IMR-90 (cell line): ENCODE measurements around the gene ADGRD1. TPM values are rescaled to one million over a fixed set of nuclear protein-coding genes. Genes with fewer than 3 reads are reported as not detected.

Experiments
- ATAC-seq: fragments of 200-7000 bp; cut with Tn5 transposase; 2 replicates; pipeline ENCODE4 v1.9.1; 2020; ENCODE audit warnings: low read depth, mild to moderate bottlenecking, moderate library complexity
- BruUV-seq: library from RNA; stranded (reverse); fragments of 400-500 nt; replicated peaks from 2 replicates; lab custom pipeline; 2021; lab: Mats Ljungman, UMichigan
- CTCF ChIA-PET: fragments of 300-600 bp; formaldehyde crosslinking; extraction: SDS; loops from one replicate; lab custom pipeline; 2021; ENCODE audit warnings: antibody characterized with exemption; lab: Yijun Ruan, JAX
- POLR2A ChIA-PET: fragments of 300-600 bp; sonication (Branson Sonifier 250); formaldehyde crosslinking; loops from one replicate; lab custom pipeline; 2022; ENCODE audit warnings: antibody characterized with exemption; ENCODE audit not compliant: unreplicated experiment; lab: Charles Lee
- DNase-seq: peaks from one replicate; pipeline ENCODE4 v3.0.0; 2013
- H2AFZ ChIP-seq: replicated peaks from 2 replicates; pipeline ENCODE3; 2013; ENCODE audit warnings: low read length, mild to moderate bottlenecking; ENCODE audit not compliant: poor library complexity
- H2AK5ac ChIP-seq: 2 replicates; pipeline ENCODE4 v1.6.1; 2013; ENCODE audit warnings: low read depth, low read length, inconsistent platforms
- H2AK9ac ChIP-seq: replicated peaks from 2 replicates; pipeline ENCODE3; 2013; ENCODE audit warnings: mild to moderate bottlenecking, low read depth, low read length, moderate library complexity; ENCODE audit not compliant: poor library complexity
- H2BK120ac ChIP-seq: 2 replicates; pipeline ENCODE4 v1.6.1; 2013; ENCODE audit warnings: low read depth, low read length, inconsistent platforms
- H2BK15ac ChIP-seq: 3 replicates; pipeline ENCODE4 v1.6.1; 2013; ENCODE audit warnings: low read depth, low read length, inconsistent platforms
- H2BK20ac ChIP-seq: 2 replicates; pipeline ENCODE4 v1.6.1; 2013; ENCODE audit warnings: low read depth, mild to moderate bottlenecking, inconsistent platforms, low read length, moderate library complexity
- H2BK5ac ChIP-seq: 2 replicates; pipeline ENCODE4 v1.6.1; 2013; ENCODE audit warnings: mild to moderate bottlenecking, low read depth, low read length, inconsistent platforms; ENCODE audit not compliant: poor library complexity, severe bottlenecking
- H3K14ac ChIP-seq: replicated peaks from 2 replicates; pipeline ENCODE4 v1.6.1; 2013; ENCODE audit warnings: low read depth, low read length, inconsistent platforms
- H3K18ac ChIP-seq: 2 replicates; pipeline ENCODE4 v1.6.1; 2013; ENCODE audit warnings: low read depth, low read length, control low read depth
- H3K23ac ChIP-seq: 2 replicates; pipeline ENCODE4 v1.6.1; 2013; ENCODE audit warnings: low read depth, low read length, inconsistent platforms
- H3K27ac ChIP-seq: 2 replicates; pipeline ENCODE4 v1.5.1; 2013; ENCODE audit warnings: mild to moderate bottlenecking, control low read depth, low read length; ENCODE audit not compliant: insufficient read depth
- H3K27me3 ChIP-seq: 2 replicates; pipeline ENCODE4 v1.6.1; 2013; ENCODE audit warnings: low read length; ENCODE audit not compliant: control insufficient read depth, insufficient read depth
- H3K36me3 ChIP-seq: 2 replicates; pipeline ENCODE4 v1.6.1; 2013; ENCODE audit warnings: low read length, mixed read lengths; ENCODE audit not compliant: control insufficient read depth, insufficient read depth
- H3K4ac ChIP-seq: 2 replicates; pipeline ENCODE4 v1.6.1; 2013; ENCODE audit warnings: low read depth, low read length, inconsistent platforms
- H3K4me1 ChIP-seq: 2 replicates; pipeline ENCODE4 v1.6.1; 2013; ENCODE audit warnings: low read length, mixed read lengths; ENCODE audit not compliant: control insufficient read depth, insufficient read depth
- H3K4me2 ChIP-seq: 2 replicates; pipeline ENCODE4 v1.6.1; 2013; ENCODE audit warnings: low read depth, mild to moderate bottlenecking, control low read depth, low read length, moderate library complexity
- H3K4me3 ChIP-seq: 2 replicates; pipeline ENCODE4 v1.5.1; 2013; ENCODE audit warnings: low read depth, mild to moderate bottlenecking, control low read depth, low read length, moderate library complexity; ENCODE audit not compliant: insufficient read depth
- H3K56ac ChIP-seq: 2 replicates; pipeline ENCODE4 v1.6.1; 2013; ENCODE audit warnings: low read length, inconsistent platforms; ENCODE audit not compliant: insufficient read depth; ENCODE audit errors: extremely low read depth
- H3K79me1 ChIP-seq, 2 experiments: 2 replicates each; pipeline ENCODE4 v1.6.1; 2013; ENCODE audit warnings: low read length in 2 of 2, inconsistent platforms in 1 of 2, low read depth in 1 of 2
- H3K9ac ChIP-seq: 2 replicates; pipeline ENCODE4 v1.6.1; 2013; ENCODE audit warnings: low read depth, low read length, control low read depth
- H3K9me1 ChIP-seq: 2 replicates; pipeline ENCODE4 v1.6.1; 2013; ENCODE audit warnings: low read length, inconsistent platforms; ENCODE audit not compliant: insufficient read depth
- H3K9me3 ChIP-seq: 2 replicates; pipeline ENCODE4 v1.6.1; 2013; ENCODE audit warnings: low read length; ENCODE audit not compliant: control insufficient read depth, insufficient read depth
- H4K20me1 ChIP-seq: 2 replicates; pipeline ENCODE4 v1.6.1; 2013; ENCODE audit warnings: low read length, inconsistent platforms; ENCODE audit not compliant: insufficient read depth
- H4K5ac ChIP-seq: 2 replicates; pipeline ENCODE4 v1.6.1; 2013; ENCODE audit warnings: mild to moderate bottlenecking, low read depth, low read length, control low read depth
- H4K8ac ChIP-seq, 2 experiments: 2 replicates each; pipeline ENCODE4 v1.6.1; 2013; ENCODE audit warnings: low read depth in 2 of 2, low read length in 2 of 2, control low read depth in 1 of 2, inconsistent platforms in 1 of 2
- H4K91ac ChIP-seq: 2 replicates; pipeline ENCODE4 v1.6.1; 2013; ENCODE audit warnings: low read depth, low read length, inconsistent platforms; ENCODE audit not compliant: insufficient read depth
- BHLHE40 ChIP-seq: fragments of 150-350 bp; IDR thresholded peaks from 2 replicates; pipeline ENCODE4 v1.6.1; 2016; ENCODE audit warnings: mild to moderate bottlenecking, low read depth, low read length
- CEBPB ChIP-seq: IDR thresholded peaks from 2 replicates; pipeline ENCODE4 v1.6.1; 2012; ENCODE audit warnings: low read depth, low read length, improper control_type of control experiment
- CHD1 ChIP-seq: IDR thresholded peaks from 2 replicates; pipeline ENCODE4 v1.6.1; 2012; ENCODE audit warnings: low read depth, low read length, improper control_type of control experiment
- CTCF ChIP-seq: conservative IDR thresholded peaks from 2 replicates; pipeline ENCODE4 v1.5.1; 2012; ENCODE audit warnings: mild to moderate bottlenecking, low read depth, low read length, improper control_type of control experiment
- ELK1 ChIP-seq: fragments of 150-350 bp; IDR thresholded peaks from 2 replicates; pipeline ENCODE4 v1.6.1; 2016; ENCODE audit warnings: low read depth, mild to moderate bottlenecking, low read length, moderate library complexity, borderline replicate concordance
- FOS ChIP-seq: fragments of 150-350 bp; IDR thresholded peaks from 2 replicates; pipeline ENCODE4 v1.6.1; 2016; ENCODE audit warnings: low read depth, low read length
- MAFK ChIP-seq: IDR thresholded peaks from 2 replicates; pipeline ENCODE4 v1.6.1; 2012; ENCODE audit warnings: low read depth, low read length, improper control_type of control experiment
- MAZ ChIP-seq: IDR thresholded peaks from 2 replicates; pipeline ENCODE4 v1.6.1; 2012; ENCODE audit warnings: low read depth, mild to moderate bottlenecking, low read length, improper control_type of control experiment, moderate library complexity, borderline replicate concordance
- MXI1 ChIP-seq: IDR thresholded peaks from 2 replicates; pipeline ENCODE4 v1.6.1; 2012; ENCODE audit warnings: low read depth, mild to moderate bottlenecking, low read length, moderate library complexity, borderline replicate concordance
- NFE2L2 ChIP-seq: fragments of 150-350 bp; IDR thresholded peaks from 2 replicates; pipeline ENCODE4 v1.6.1; 2016; ENCODE audit warnings: low read depth, mild to moderate bottlenecking, low read length
- POLR2A ChIP-seq: IDR thresholded peaks from 2 replicates; pipeline ENCODE4 v1.6.1; 2012; ENCODE audit warnings: mild to moderate bottlenecking, low read depth, low read length
- RAD21 ChIP-seq: IDR thresholded peaks from 2 replicates; pipeline ENCODE4 v1.6.1; 2012; ENCODE audit warnings: low read length, improper control_type of control experiment
- RCOR1 ChIP-seq: IDR thresholded peaks from 2 replicates; pipeline ENCODE4 v1.6.1; 2012; ENCODE audit warnings: mild to moderate bottlenecking, low read length, improper control_type of control experiment; ENCODE audit not compliant: insufficient replicate concordance
- RFX5 ChIP-seq: IDR thresholded peaks from 2 replicates; pipeline ENCODE4 v1.8.0; 2012; ENCODE audit warnings: low read depth, mild to moderate bottlenecking, low read length, moderate library complexity
- SMC3 ChIP-seq: fragments of 150-350 bp; IDR thresholded peaks from 2 replicates; pipeline ENCODE4 v1.6.1; 2016; ENCODE audit warnings: low read depth, mild to moderate bottlenecking, antibody characterized with exemption, low read length, moderate library complexity
- WGBS, 2 experiments: methylation state at CpG; one replicate each; pipeline versions ENCODE4 v1.1.5 to v1.1.7; 2013; ENCODE audit warnings: missing lambda C conversion rate in 2 of 2; ENCODE audit not compliant: insufficient read length in 1 of 2; ENCODE audit errors: extremely low coverage in 2 of 2; 5-methylcytosine and 5-hydroxymethylcytosine counted together
- dilution Hi-C: fragments of 300-500 bp; cut with HindIII; formaldehyde crosslinking; loops from one replicate; pipeline ENCODE4 v1.14.3; 2018; ENCODE audit warnings: low sequenced_read_pairs; ENCODE audit not compliant: unreplicated experiment
- in situ Hi-C: fragments of 300-500 bp; cut with MboI; formaldehyde crosslinking; loops from 3 replicates; pipeline ENCODE4 v1.14.3; 2019; ENCODE audit warnings: low sequenced_read_pairs, inconsistent platforms, mixed read lengths
- intact Hi-C: fragments of 100-400 bp; cut with micrococcal nuclease; formaldehyde crosslinking; loops from 2 replicates; pipeline ENCODE4 v1.10.0; 2022
- polyA plus RNA-seq, 3 experiments: library from polyadenylated mRNA; depleted of rRNA; stranded (reverse); fragments of >200 nt; gene quantifications; 2 replicates each; pipeline ENCODE4 v1.2.3, GENCODE V29; 2012; ENCODE audit warnings: low replicate concordance in 1 of 3
- total RNA-seq: library from RNA; depleted of rRNA; stranded (reverse); fragments of >200 nt; gene quantifications from 2 replicates; pipeline ENCODE4 v1.2.3, GENCODE V29; 2012

Gene ADGRD1
- total and polyA plus RNA-seq, 2 of the 4 experiments (the other 2 are of a cell fraction): not detected

GRCh38 chr12:131020326-131021153 is 66.8 kb downstream of the ADGRD1 start:
- H4K8ac ChIP-seq: no peak overlapping the region
- no peak overlapping the region for H3K9ac ChIP-seq
- no peak overlapping the region for H2AK9ac ChIP-seq
- H3K4me2 ChIP-seq: no peak overlapping the region
- H2BK120ac ChIP-seq: no peak overlapping the region
- ATAC-seq: no peak
- H3K14ac ChIP-seq: no peak overlapping the region
- in situ Hi-C loops (no loop called here), dilution Hi-C loops (no loop called here), intact Hi-C loops (no loop called here)
- no peak overlapping the region for H2BK15ac ChIP-seq
- no peak overlapping the region for H2AFZ ChIP-seq
- H3K27ac ChIP-seq: no peak overlapping the region
- H3K36me3 ChIP-seq: no peaks in the 10 kb centered on the region
- H4K20me1 ChIP-seq: no peaks in the 10 kb centered on the region
- H3K4me3 ChIP-seq: no peak overlapping the region
- no peaks in the 10 kb centered on the region for H3K79me1 ChIP-seq
- H3K9me3 ChIP-seq: peaks cover 49% of the 10 kb centered on the region
- no peak overlapping the region for H4K5ac ChIP-seq
- no peak overlapping the region for H3K56ac ChIP-seq
- CTCF ChIA-PET: no interaction called here
- no peak overlapping the region for H2BK20ac ChIP-seq
- H3K18ac ChIP-seq: no peak overlapping the region
- no TSS peak for BruUV-seq
- H3K4me1 ChIP-seq: no peaks in the 10 kb centered on the region
- H4K91ac ChIP-seq: no peak overlapping the region
- no peaks in the 10 kb centered on the region for H3K9me1 ChIP-seq
- H2BK5ac ChIP-seq: no peak overlapping the region
- H2AK5ac ChIP-seq: no peak overlapping the region
- H3K27me3 ChIP-seq: no peaks in the 10 kb centered on the region
- POLR2A ChIA-PET: no interaction called here
- no peak overlapping the region for H3K4ac ChIP-seq
- 66% methylated on average over 3 of the region's 13 CpGs; no CpG with 5 or more reads in 1 of the 2 experiments for WGBS, 2 experiments
- DNase-seq: no peak
- no peak overlapping the region for H3K23ac ChIP-seq
- TF ChIP-seq NFE2L2 (no peak), FOS (no peak), MAFK (no peak), RAD21 (no peak), MAZ (no peak), CTCF (no peak), RFX5 (no peak), ELK1 (no peak), SMC3 (no peak), POLR2A (no peak), CEBPB (no peak), RCOR1 (no peak), MXI1 (no peak), BHLHE40 (no peak), CHD1 (no peak)
